ENCODE data around the gene PPP6R1.
A peak's percentile ranks its signal among the peaks of the same experiment; 100 is the strongest.

PPP6R1 gene

GRCh38 chr19:55259540-55260210 lies 858 bp upstream of the PPP6R1 start:
- no peak for DNase-seq

GRCh38 chr19:55258476-55258827 lies 365 bp downstream of the PPP6R1 start:
- peak; percentile 52 to 60 for DNase-seq

GRCh38 chr19:55257461-55258420 lies 1.1 kb downstream of the PPP6R1 start:
- no peak for DNase-seq

GRCh38 chr19:55256562-55257460 lies 2.0 kb downstream of the PPP6R1 start:
- DNase-seq: no peak

- DNase-seq: peak; percentile 48 to 56
These were observed 3.0 kb downstream of the PPP6R1 start for GRCh38 chr19:55255618-55256423.

GRCh38 chr19:55254625-55254977 lies 4.2 kb downstream of the PPP6R1 start:
- no peak for DNase-seq

- peak; percentile 72 to 73 for DNase-seq
These were observed 4.8 kb downstream of the PPP6R1 start for GRCh38 chr19:55253842-55254624.

- DNase-seq: no peak
These were observed 5.8 kb downstream of the PPP6R1 start for GRCh38 chr19:55252760-55253663.

- peak; percentile 47 to 51 for DNase-seq
These were observed 7.3 kb downstream of the PPP6R1 start for GRCh38 chr19:55251341-55252081.

GRCh38 chr19:55250262-55251036 lies 8.4 kb downstream of the PPP6R1 start:
- no peak for DNase-seq

- no peak for DNase-seq
These were observed 9.0 kb downstream of the PPP6R1 start for GRCh38 chr19:55249841-55250240.

- no peak for DNase-seq
These were observed 10.1 kb downstream of the PPP6R1 start for GRCh38 chr19:55248704-55249103.

- DNase-seq: no peak
These were observed 10.6 kb downstream of the PPP6R1 start for GRCh38 chr19:55248166-55248675.

- no peak for DNase-seq
These were observed 11.2 kb downstream of the PPP6R1 start for GRCh38 chr19:55247621-55248099.

GRCh38 chr19:55246462-55247451 lies 12.1 kb downstream of the PPP6R1 start:
- no peak for DNase-seq

GRCh38 chr19:55245236-55245904 lies 13.4 kb downstream of the PPP6R1 start:
- no peak for DNase-seq
